Keratinocyte (primary cell): ENCODE data around the gene DTNB.
"Not testable (repeated sequence)": the region's sequence is repeated elsewhere in the genome, so short reads cannot be mapped to it uniquely, and the experiment has no call there.

Experiments
- EZH2 ChIP-seq: IDR thresholded peaks from one replicate; pipeline ENCODE4 v1.6.1; 2012; ENCODE audit warnings: inconsistent platforms, mild to moderate bottlenecking, low read length, moderate library complexity
- TF ChIP-seq, protein P1 (sequence below), 3 experiments: IDR thresholded peaks in 1 of 3; conservative IDR thresholded peaks in 1 of 3; optimal IDR thresholded peaks in 1 of 3; 2 replicates in 2 of 3; 3 replicates in 1 of 3; pipeline versions ENCODE3 to v1.5.1; 2011; ENCODE audit warnings: low read length in 3 of 3, mild to moderate bottlenecking in 3 of 3, moderate library complexity in 2 of 3, control low read depth in 1 of 3, inconsistent platforms in 1 of 3; ENCODE audit not compliant: insufficient read depth in 2 of 3; ENCODE audit errors: extremely low read depth in 1 of 3

DNA sequence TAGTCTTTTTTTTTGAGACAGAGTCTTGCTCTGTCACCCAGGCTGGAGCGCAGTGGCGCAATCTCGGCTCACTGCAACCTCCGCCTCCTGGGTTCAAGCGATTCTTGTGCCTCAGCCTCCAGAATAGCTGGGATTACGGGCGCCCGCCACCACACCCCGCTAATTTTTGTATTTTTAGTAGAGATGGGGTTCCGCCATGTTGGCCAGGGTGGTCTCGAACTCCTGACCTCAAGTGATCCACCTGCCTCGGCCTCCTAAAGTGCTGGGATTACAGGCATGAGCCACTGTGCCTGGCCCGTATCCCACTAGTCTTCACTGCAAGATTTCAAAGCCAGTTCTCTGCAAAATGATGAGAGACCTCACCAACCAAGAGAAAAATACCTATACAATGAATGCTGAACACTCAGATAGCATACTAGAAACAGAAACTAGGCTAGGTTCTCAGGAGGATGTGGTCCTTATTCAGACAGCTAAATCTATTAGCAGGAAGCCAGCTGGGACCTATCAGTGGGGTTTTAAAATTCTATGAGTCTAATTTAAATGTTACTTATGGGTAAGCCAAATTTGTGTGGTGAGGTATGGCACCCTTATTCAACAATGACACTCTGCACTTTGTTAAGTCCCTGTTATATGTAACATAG lies 270.1 kb downstream of the DTNB start:
- TF ChIP-seq, protein P1, sequence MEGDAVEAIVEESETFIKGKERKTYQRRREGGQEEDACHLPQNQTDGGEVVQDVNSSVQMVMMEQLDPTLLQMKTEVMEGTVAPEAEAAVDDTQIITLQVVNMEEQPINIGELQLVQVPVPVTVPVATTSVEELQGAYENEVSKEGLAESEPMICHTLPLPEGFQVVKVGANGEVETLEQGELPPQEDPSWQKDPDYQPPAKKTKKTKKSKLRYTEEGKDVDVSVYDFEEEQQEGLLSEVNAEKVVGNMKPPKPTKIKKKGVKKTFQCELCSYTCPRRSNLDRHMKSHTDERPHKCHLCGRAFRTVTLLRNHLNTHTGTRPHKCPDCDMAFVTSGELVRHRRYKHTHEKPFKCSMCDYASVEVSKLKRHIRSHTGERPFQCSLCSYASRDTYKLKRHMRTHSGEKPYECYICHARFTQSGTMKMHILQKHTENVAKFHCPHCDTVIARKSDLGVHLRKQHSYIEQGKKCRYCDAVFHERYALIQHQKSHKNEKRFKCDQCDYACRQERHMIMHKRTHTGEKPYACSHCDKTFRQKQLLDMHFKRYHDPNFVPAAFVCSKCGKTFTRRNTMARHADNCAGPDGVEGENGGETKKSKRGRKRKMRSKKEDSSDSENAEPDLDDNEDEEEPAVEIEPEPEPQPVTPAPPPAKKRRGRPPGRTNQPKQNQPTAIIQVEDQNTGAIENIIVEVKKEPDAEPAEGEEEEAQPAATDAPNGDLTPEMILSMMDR (optimal IDR thresholded peaks at IDR 0.05 in 1 of 3, IDR thresholded peaks at IDR 0.05 in 1 of 3, conservative IDR thresholded peaks at IDR 0.05 in 1 of 3; ENCODE audit: extremely low read depth in 1 of 3, insufficient read depth in 2 of 3, low read length in 3 of 3), result not testable (repeated sequence)
- TF ChIP-seq EZH2, result not testable (repeated sequence)
